ENCODE measurements around the gene NTNG1. TPM values are rescaled to one million over a fixed set of nuclear protein-coding genes. Genes with fewer than 3 reads are reported as not detected.

NTNG1 gene
- total RNA-seq, 1 donor from 2014 or later: 2.4 TPM

DNA sequence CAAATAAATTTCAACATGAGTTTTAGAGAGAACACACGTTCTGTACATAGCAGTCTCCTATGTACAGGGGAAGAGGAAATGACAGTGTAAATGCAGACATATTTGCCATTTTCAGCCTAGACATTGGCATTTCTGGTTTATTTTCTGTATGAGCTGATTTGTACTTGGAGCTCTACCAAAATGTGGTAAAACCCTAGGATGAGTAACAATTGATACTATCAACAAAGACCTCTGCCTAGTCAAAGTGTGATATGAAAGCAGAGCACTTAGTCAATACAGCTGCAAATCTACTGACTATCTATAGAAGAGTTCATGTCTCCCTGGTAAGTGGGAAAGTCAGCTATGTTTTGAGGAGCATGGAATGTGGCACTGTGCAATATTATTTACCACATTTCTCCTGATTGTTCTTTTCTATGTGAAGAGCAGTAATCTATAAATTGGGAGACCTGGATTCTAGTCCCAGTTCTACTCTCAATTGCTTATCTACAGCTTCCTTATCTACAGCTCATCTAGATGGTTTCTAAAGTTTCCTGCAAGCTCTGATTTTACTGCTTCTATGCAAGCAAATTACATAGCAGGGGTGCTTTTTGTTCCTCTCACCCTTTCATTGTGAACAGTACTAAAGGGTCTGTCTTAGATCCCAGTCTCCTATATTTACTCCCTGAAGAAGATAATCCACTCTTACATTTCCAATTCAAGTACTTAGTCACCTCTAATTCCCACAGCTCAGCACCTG, 334.2 kb downstream of the NTNG1 start:
- H3K27me3 ChIP-seq (ENCODE audit: control insufficient read depth, insufficient read depth, low read length): peaks cover under 1% of the 10 kb centered on the region
- DNase-seq (ENCODE audit: low read depth) (peak; percentile 8), FAIRE-seq (no peak)
- no peaks in the 10 kb centered on the region for H3K36me3 ChIP-seq (ENCODE audit: control insufficient read depth, insufficient read depth, low read length)
- H3K4me3 ChIP-seq (ENCODE audit: low read depth, low read length): no peak overlapping the region
- TF ChIP-seq, protein P1, sequence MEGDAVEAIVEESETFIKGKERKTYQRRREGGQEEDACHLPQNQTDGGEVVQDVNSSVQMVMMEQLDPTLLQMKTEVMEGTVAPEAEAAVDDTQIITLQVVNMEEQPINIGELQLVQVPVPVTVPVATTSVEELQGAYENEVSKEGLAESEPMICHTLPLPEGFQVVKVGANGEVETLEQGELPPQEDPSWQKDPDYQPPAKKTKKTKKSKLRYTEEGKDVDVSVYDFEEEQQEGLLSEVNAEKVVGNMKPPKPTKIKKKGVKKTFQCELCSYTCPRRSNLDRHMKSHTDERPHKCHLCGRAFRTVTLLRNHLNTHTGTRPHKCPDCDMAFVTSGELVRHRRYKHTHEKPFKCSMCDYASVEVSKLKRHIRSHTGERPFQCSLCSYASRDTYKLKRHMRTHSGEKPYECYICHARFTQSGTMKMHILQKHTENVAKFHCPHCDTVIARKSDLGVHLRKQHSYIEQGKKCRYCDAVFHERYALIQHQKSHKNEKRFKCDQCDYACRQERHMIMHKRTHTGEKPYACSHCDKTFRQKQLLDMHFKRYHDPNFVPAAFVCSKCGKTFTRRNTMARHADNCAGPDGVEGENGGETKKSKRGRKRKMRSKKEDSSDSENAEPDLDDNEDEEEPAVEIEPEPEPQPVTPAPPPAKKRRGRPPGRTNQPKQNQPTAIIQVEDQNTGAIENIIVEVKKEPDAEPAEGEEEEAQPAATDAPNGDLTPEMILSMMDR (IDR thresholded peaks at IDR 0.05; ENCODE audit: insufficient read depth, low read length, severe bottlenecking): no peak

DNA sequence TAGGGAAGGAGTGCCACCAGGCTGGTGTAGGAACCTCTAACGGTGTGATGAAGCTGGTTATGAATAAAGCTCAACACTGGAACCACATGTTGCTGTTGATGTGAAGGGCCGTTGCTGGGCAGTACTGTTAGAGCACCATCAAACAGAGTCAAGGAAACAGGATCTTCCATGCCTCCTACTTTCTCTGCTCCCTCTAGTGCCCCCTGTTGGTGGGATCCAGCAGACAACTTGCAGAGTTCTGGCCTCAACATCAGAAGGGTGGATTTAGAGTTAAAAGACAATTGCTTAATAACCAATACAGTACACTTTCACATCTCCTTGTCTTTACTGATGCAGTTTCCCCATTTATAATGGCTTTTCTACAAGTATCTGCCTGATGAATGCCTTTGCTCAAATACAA, 336.4 kb downstream of the NTNG1 start:
- TF ChIP-seq, protein P1 (IDR thresholded peaks at IDR 0.05; ENCODE audit: insufficient read depth, low read length, severe bottlenecking): peak; percentile 28
- DNase-seq (ENCODE audit: low read depth): no peak
- H3K4me3 ChIP-seq (ENCODE audit: low read depth, low read length): no peak overlapping the region
- peaks cover 1% of the 10 kb centered on the region for H3K27me3 ChIP-seq (ENCODE audit: control insufficient read depth, insufficient read depth, low read length)
- H3K36me3 ChIP-seq (ENCODE audit: control insufficient read depth, insufficient read depth, low read length): no peaks in the 10 kb centered on the region
- FAIRE-seq: peak; percentile 90

DNA sequence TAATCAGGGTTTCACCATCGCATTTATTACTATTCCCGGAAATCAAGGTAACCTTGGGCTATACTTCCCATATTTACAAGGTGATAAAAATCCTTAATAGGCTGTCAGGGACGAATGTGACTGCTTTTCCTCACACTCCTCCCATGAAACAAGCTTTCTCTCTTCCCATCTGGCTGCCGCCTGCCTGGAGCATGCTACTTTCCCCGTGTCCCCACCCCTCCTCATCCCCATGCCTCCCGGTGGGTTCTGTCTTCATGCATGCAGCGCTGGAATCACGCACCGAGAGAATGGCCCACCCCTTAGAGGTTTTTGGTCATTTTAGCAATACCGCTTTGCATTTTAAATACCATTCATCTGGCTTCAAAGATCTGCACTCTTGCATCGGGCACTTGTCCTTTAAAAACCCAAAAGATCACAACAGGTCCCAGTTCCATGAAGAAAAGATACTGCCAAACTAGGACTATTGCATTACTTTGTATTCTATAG, 339.1 kb downstream of the NTNG1 start:
- DNase-seq (ENCODE audit: low read depth): no peak
- H3K27me3 ChIP-seq (ENCODE audit: control insufficient read depth, insufficient read depth, low read length): peaks cover 3% of the 10 kb centered on the region
- H3K4me3 ChIP-seq (ENCODE audit: low read depth, low read length): no peak overlapping the region
- TF ChIP-seq, protein P1 (IDR thresholded peaks at IDR 0.05; ENCODE audit: insufficient read depth, low read length, severe bottlenecking): no peak
- FAIRE-seq: no peak
- H3K36me3 ChIP-seq (ENCODE audit: control insufficient read depth, insufficient read depth, low read length): no peaks in the 10 kb centered on the region

DNA sequence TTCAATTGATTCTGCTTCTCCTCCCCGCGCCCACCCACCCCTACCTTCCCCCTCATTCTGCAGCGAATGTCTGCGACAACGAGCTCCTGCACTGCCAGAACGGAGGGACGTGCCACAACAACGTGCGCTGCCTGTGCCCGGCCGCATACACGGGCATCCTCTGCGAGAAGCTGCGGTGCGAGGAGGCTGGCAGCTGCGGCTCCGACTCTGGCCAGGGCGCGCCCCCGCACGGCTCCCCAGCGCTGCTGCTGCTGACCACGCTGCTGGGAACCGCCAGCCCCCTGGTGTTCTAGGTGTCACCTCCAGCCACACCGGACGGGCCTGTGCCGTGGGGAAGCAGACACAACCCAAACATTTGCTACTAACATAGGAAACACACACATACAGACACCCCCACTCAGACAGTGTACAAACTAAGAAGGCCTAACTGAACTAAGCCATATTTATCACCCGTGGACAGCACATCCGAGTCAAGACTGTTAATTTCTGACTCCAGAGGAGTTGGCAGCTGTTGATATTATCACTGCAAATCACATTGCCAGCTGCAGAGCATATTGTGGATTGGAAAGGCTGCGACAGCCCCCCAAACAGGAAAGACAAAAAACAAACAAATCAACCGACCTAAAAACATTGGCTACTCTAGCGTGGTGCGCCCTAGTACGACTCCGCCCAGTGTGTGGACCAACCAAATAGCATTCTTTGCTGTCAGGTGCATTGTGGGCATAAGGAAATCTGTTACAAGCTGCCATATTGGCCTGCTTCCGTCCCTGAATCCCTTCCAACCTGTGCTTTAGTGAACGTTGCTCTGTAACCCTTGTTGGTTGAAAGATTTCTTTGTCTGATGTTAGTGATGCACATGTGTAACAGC, 339.9 kb downstream of the NTNG1 start:
- no peak for DNase-seq (ENCODE audit: low read depth)
- TF ChIP-seq, protein P1 (IDR thresholded peaks at IDR 0.05; ENCODE audit: insufficient read depth, low read length, severe bottlenecking): no peak
- no peaks in the 10 kb centered on the region for H3K36me3 ChIP-seq (ENCODE audit: control insufficient read depth, insufficient read depth, low read length)
- no peak overlapping the region for H3K4me3 ChIP-seq (ENCODE audit: low read depth, low read length)
- FAIRE-seq: no peak
- H3K27me3 ChIP-seq (ENCODE audit: control insufficient read depth, insufficient read depth, low read length): peaks cover 3% of the 10 kb centered on the region

DNA sequence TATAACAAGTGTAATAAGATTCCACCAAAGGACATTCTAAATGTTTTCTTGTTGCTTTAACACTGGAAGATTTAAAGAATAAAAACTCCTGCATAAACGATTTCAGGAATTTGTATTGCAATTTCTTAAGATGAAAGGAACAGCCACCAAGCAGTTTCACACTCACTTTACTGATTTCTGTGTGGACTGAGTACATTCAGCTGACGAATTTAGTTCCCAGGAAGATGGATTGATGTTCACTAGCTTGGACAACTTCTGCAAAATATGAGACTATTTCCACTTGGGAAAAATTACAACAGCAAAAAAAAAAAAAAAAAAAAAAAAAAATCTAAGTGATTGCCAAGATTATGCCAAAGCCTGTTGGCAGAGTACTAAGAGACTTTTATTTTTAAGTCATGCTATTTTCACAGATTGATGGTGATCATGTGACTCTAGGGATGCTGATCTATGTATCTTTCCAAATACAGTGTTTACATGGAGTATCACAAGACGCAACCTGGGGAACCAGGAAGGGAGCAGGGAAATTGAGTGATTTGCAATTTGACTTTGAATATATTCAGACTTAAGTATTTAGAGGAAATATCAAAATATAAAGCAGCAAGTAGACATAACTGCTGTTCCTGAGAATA, 341.0 kb downstream of the NTNG1 start:
- no peak for FAIRE-seq
- TF ChIP-seq, protein P1 (IDR thresholded peaks at IDR 0.05; ENCODE audit: insufficient read depth, low read length, severe bottlenecking): no peak

More for the DNA sequence above, 341.0 kb downstream of the NTNG1 start:
- Histone ChIP-seq H3K27me3 (ENCODE audit: control insufficient read depth, insufficient read depth, low read length) (peaks cover 3% of the 10 kb centered on the region), H3K36me3 (ENCODE audit: control insufficient read depth, insufficient read depth, low read length) (no peaks in the 10 kb centered on the region), H3K4me3 (ENCODE audit: low read depth, low read length) (no peak overlapping the region)
- no peak for DNase-seq (ENCODE audit: low read depth)

All from bronchial epithelial cell (primary cell).